Measurements from ENCODE around the gene FMNL1. TPM values are rescaled to one million over a fixed set of nuclear protein-coding genes. Genes with fewer than 3 reads are reported as not detected.
"Not testable (repeated sequence)": the region's sequence is repeated elsewhere in the genome, so short reads cannot be mapped to it uniquely, and the experiment has no call there.

FMNL1 gene
- total and polyA plus RNA-seq, 2 donors from 2014 or later: 2.3 to 32.9 TPM

DNA sequence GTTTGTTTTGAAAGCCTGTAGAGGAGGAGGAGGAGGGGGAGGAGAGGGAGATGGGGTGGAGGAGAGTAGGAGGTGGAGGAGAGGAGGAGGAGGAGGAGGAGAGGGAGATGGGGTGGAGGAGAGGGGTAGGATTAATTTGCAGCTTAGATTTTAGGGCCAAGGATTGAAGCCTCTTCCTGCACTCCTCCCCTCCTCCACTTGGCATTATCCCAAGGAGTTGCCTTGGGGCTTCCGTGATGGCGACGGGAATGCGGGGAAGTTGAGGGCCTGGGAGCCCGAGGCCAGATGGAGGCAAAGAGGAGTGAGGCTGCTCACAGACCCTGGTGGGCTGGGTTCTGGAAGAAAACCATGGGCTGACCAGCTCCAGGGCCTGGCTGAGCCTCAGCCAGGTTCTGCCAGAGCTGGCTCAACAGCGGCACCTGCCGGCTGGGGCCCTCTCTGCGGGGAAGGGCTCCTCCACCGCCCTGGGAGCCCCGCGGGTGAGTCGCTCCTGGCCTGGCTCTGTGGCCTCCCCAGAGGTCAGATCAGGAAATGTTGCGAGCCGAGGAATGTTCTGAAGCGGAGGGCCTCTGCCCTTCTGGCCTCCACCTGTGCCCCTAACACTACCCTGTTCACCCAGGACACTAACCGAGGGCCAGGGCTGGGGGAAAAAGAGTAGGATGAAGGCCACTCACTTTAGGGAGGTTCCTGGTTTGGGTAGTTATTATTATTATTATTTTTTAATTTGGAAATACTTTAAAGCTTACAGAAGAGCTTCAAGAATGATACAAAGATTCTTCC, 23.9 kb upstream of the FMNL1 start:
- TF ChIP-seq, protein P1, sequence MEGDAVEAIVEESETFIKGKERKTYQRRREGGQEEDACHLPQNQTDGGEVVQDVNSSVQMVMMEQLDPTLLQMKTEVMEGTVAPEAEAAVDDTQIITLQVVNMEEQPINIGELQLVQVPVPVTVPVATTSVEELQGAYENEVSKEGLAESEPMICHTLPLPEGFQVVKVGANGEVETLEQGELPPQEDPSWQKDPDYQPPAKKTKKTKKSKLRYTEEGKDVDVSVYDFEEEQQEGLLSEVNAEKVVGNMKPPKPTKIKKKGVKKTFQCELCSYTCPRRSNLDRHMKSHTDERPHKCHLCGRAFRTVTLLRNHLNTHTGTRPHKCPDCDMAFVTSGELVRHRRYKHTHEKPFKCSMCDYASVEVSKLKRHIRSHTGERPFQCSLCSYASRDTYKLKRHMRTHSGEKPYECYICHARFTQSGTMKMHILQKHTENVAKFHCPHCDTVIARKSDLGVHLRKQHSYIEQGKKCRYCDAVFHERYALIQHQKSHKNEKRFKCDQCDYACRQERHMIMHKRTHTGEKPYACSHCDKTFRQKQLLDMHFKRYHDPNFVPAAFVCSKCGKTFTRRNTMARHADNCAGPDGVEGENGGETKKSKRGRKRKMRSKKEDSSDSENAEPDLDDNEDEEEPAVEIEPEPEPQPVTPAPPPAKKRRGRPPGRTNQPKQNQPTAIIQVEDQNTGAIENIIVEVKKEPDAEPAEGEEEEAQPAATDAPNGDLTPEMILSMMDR (IDR thresholded peaks at IDR 0.05; ENCODE audit: borderline replicate concordance, extremely low read depth, insufficient read depth): peak; percentile 98
- Histone ChIP-seq H3K4me3 (ENCODE audit: low read length in 3 of 3) (no peak overlapping the region), H3K9ac (ENCODE audit: low read length in 3 of 3) (peak overlapping the region in 1 of 3 donors; percentile 38), H3K4me1 (ENCODE audit: control insufficient read depth in 2 of 3, insufficient read depth in 2 of 3, low read depth in 1 of 3, low read length in 3 of 3) (no peaks in the 10 kb centered on the region), H3K36me3 (ENCODE audit: control insufficient read depth in 2 of 3, insufficient read depth in 3 of 3, low read length in 3 of 3) (no peaks in the 10 kb centered on the region), H3K9me3 (ENCODE audit: control insufficient read depth in 2 of 3, insufficient read depth in 1 of 3, low read length in 3 of 3) (no peaks in the 10 kb centered on the region), H3K27ac (ENCODE audit: low read depth in 2 of 2, low read length in 2 of 2) (no peak overlapping the region), H3K27me3 (ENCODE audit: control insufficient read depth, insufficient read depth, low read length) (no peaks in the 10 kb centered on the region)
- intact Hi-C loops (cut with DNase I): loop anchor here (10.0 kb wide), 1 partner anchor 63 kb away; the partner anchor contains the start of genes ACBD4 and PLCD3
- no peak for FAIRE-seq
- peak; percentile 91 to 95 (median 94) for DNase-seq

DNA sequence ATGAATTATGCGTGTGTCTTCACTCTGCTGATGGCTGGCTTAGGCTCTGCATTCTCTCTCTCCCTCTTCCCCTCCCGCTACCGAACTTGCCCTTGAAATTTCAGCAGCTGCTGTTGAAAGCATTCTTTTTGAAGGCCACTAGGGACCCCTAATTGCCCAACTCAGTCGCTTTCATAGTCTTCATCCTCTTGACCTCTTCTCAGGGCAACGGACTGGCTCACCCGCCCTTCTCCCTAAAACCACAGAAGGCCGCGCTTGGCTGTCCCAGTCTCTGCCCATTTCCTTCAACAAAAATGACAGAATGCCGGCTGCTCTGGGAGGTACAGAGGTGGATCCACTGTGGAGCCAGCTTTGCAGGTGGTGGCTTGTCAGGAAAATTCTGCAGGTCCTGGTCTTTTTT, 21.0 kb upstream of the FMNL1 start:
- TF ChIP-seq, protein P1 (IDR thresholded peaks at IDR 0.05; ENCODE audit: borderline replicate concordance, extremely low read depth, insufficient read depth): no peak
- FAIRE-seq (no peak), DNase-seq (peak in 1 of 5 donors; percentile 35)
- Histone ChIP-seq H3K9ac (ENCODE audit: low read length in 3 of 3) (no peak overlapping the region), H3K27ac (ENCODE audit: low read depth in 2 of 2, low read length in 2 of 2) (no peak overlapping the region), H3K4me1 (ENCODE audit: control insufficient read depth in 2 of 3, insufficient read depth in 2 of 3, low read depth in 1 of 3, low read length in 3 of 3) (no peaks in the 10 kb centered on the region), H3K9me3 (ENCODE audit: control insufficient read depth in 2 of 3, insufficient read depth in 1 of 3, low read length in 3 of 3) (no peaks in the 10 kb centered on the region), H3K36me3 (ENCODE audit: control insufficient read depth in 2 of 3, insufficient read depth in 3 of 3, low read length in 3 of 3) (no peaks in the 10 kb centered on the region), H3K4me3 (ENCODE audit: low read length in 3 of 3) (no peak overlapping the region), H3K27me3 (ENCODE audit: control insufficient read depth, insufficient read depth, low read length) (no peaks in the 10 kb centered on the region)
- intact Hi-C loops (cut with DNase I): no loop called here

DNA sequence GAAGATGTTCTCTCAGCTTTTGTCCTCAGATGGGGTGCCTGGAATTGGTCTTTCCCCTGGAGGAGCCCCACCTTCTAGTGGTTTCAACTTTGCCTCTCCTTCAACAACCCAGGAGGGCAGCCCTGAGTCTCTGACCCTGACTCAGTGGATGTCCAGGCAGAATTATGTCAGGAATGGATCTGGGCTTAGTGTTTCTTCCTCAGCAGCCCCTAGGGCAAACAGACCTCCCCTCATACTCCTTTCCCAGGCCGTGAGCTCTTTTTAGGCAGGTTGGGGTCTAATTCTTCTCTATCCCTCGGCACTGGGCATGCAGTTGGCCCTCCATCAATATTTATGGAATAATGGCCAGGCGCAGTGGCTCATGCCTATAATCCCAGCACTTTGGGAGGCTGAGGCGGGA, 20.2 kb upstream of the FMNL1 start:
- no peaks in the 10 kb centered on the region for H3K4me1 ChIP-seq (ENCODE audit: control insufficient read depth in 2 of 3, insufficient read depth in 2 of 3, low read depth in 1 of 3, low read length in 3 of 3)
- intact Hi-C loops (cut with DNase I): no loop called here
- no peaks in the 10 kb centered on the region for H3K36me3 ChIP-seq (ENCODE audit: control insufficient read depth in 2 of 3, insufficient read depth in 3 of 3, low read length in 3 of 3)
- DNase-seq (no peak), FAIRE-seq (no peak)
- H3K4me3 ChIP-seq (ENCODE audit: low read length in 3 of 3): no peak overlapping the region
- H3K9me3 ChIP-seq (ENCODE audit: control insufficient read depth in 2 of 3, insufficient read depth in 1 of 3, low read length in 3 of 3): no peaks in the 10 kb centered on the region
- TF ChIP-seq, protein P1 (IDR thresholded peaks at IDR 0.05; ENCODE audit: borderline replicate concordance, extremely low read depth, insufficient read depth): no peak
- no peak overlapping the region for H3K9ac ChIP-seq (ENCODE audit: low read length in 3 of 3)
- H3K27ac ChIP-seq (ENCODE audit: low read depth in 2 of 2, low read length in 2 of 2): no peak overlapping the region
- no peaks in the 10 kb centered on the region for H3K27me3 ChIP-seq (ENCODE audit: control insufficient read depth, insufficient read depth, low read length)

DNA sequence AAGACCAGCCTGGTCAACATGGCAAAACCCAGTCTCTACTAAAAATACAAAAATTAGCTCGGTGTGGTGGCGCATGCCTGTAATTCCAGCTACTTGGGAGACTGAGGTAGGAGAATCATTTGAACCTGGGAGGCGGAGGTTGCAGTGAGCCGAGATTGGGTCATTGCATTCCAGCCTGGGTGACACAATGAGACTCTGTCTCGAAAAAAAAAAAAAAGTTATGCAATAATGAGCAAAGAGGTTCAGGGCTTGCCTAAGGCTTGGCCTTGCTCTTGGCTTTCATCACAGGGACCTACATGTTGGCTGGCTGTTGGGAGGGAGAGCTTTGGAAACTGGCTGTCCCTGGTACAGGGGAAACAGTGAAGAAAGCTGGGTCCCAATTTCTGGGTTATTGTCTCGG, 19.8 kb upstream of the FMNL1 start:
- H3K27me3 ChIP-seq (ENCODE audit: control insufficient read depth, insufficient read depth, low read length); H3K36me3 ChIP-seq (ENCODE audit: control insufficient read depth in 2 of 3, insufficient read depth in 3 of 3, low read length in 3 of 3); FAIRE-seq; H3K4me1 ChIP-seq (ENCODE audit: control insufficient read depth in 2 of 3, insufficient read depth in 2 of 3, low read depth in 1 of 3, low read length in 3 of 3); H3K27ac ChIP-seq (ENCODE audit: low read depth in 2 of 2, low read length in 2 of 2); H3K4me3 ChIP-seq (ENCODE audit: low read length in 3 of 3); H3K9me3 ChIP-seq (ENCODE audit: control insufficient read depth in 2 of 3, insufficient read depth in 1 of 3, low read length in 3 of 3); intact Hi-C loops (cut with DNase I); H3K9ac ChIP-seq (ENCODE audit: low read length in 3 of 3): not testable (repeated sequence)
- DNase-seq: peak in 1 of 5 donors; percentile 41

All from kidney (tissue), 14 donors.